ENCODE measurements around the gene ATF6. TPM values are rescaled to one million over a fixed set of nuclear protein-coding genes. Genes with fewer than 3 reads are reported as not detected.

ATF6 gene
- total RNA-seq, 2 experiments from 2014 or later: 16.9 to 17.3 TPM

DNA sequence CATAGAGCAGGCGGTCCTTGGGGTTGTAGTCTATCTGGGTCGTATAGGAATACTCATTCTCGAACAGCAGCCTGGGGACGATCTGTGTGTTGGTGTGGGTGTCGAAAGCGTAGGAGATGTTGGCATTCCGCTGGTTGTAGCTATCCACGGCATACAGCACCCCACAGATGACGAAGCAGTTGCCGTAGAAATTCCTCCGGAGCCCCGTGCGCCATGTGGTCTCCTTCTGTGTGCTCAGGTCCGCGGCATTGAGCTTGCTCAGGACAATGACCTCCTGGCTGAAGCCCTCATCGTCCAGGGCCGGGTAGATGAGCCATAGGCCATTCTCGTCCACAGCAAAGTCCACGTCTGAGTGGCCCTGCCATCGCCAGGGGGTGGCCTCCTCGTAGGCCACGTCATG, 217.6 kb downstream of the ATF6 start:
- Mint-ChIP-seq H3K4me1 (ENCODE audit: low read depth) (no peaks in the 10 kb centered on the region), H3K4me3 (no peak overlapping the region), H3K27me3 (no peaks in the 10 kb centered on the region), H3K9me3 (peaks cover 7% of the 10 kb centered on the region), H3K27ac (no peak overlapping the region), H3K36me3 (ENCODE audit: low read depth) (no peaks in the 10 kb centered on the region)
- DNase-seq (no peak), ATAC-seq (no peak)
- POLR2A ChIA-PET: interaction anchor here (0.8 kb wide), 1 partner anchor 11 kb away, joined by 3 read pairs; no protein-coding TSS in a partner anchor
- CTCF ChIA-PET: no interaction called here
- intact Hi-C loops (cut with micrococcal nuclease): no loop called here
- TF ChIP-seq, protein P1, sequence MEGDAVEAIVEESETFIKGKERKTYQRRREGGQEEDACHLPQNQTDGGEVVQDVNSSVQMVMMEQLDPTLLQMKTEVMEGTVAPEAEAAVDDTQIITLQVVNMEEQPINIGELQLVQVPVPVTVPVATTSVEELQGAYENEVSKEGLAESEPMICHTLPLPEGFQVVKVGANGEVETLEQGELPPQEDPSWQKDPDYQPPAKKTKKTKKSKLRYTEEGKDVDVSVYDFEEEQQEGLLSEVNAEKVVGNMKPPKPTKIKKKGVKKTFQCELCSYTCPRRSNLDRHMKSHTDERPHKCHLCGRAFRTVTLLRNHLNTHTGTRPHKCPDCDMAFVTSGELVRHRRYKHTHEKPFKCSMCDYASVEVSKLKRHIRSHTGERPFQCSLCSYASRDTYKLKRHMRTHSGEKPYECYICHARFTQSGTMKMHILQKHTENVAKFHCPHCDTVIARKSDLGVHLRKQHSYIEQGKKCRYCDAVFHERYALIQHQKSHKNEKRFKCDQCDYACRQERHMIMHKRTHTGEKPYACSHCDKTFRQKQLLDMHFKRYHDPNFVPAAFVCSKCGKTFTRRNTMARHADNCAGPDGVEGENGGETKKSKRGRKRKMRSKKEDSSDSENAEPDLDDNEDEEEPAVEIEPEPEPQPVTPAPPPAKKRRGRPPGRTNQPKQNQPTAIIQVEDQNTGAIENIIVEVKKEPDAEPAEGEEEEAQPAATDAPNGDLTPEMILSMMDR (IDR thresholded peaks at IDR 0.05): no peak

DNA sequence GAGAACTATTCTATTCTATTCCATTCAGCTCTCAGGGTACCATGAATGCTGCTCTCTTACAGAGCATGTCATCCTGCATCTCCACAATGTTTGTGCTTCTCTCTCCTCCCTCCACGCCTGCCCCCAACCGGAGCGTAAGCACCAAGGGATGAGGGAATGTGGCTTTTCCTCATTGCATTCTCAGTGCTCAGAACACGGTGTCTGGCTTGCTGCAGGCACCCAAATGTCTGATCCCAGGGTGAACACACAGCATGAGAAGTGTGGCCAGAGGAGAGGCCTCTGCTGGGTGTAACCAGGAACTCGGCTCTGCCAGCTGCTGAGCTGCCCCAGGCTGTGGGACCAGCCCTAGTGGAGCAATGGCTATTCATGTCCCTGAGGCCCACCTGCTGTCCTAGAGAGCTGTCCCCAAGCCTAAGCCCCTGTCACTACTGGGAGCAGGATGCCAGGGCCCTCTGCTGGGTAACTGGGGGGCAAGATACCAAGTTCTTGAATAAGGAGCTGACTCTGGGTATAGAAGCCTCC, 219.2 kb downstream of the ATF6 start:
- intact Hi-C loops (cut with micrococcal nuclease): no loop called here
- ATAC-seq (no peak), DNase-seq (no peak)
- Mint-ChIP-seq H3K9me3 (peaks cover 7% of the 10 kb centered on the region), H3K27ac (no peak overlapping the region), H3K27me3 (peaks cover 2% of the 10 kb centered on the region), H3K36me3 (ENCODE audit: low read depth) (no peaks in the 10 kb centered on the region), H3K4me1 (ENCODE audit: low read depth) (no peaks in the 10 kb centered on the region), H3K4me3 (no peak overlapping the region)
- ChIA-PET POLR2A (no interaction called here), CTCF (interaction anchor here (1.4 to 1.6 kb wide), 2 partner anchors 64 to 193 kb away, joined by 3 to 4 read pairs; no protein-coding TSS in a partner anchor)
- TF ChIP-seq, protein P1 (IDR thresholded peaks at IDR 0.05): no peak

DNA sequence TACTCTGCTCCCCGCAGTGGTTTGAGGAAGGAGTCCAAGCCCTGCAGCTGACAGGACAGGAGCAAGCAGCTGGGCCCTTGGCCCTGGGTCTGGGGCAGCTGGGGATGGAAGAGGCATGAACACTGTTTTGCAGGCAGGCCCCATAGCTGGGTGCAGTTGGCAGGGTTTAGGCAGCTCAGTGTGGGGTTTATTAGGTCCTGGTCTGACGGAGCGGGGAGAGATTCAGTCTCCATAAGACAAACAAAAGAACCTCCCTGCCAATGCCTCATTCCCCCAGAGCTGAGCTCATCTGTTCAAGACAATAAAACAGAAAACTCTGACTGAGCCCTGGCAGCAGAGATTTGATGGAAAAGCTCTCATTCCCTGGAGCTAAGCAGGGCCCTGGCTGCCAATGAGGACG, 220.2 kb downstream of the ATF6 start:
- ChIA-PET CTCF (interaction anchor here (1.4 kb wide), 1 partner anchor 63 kb away, joined by 3 read pairs; no protein-coding TSS in a partner anchor), POLR2A (interaction anchor here (1.1 kb wide), 1 partner anchor 143 kb away, joined by 3 read pairs; no protein-coding TSS in a partner anchor)
- TF ChIP-seq, protein P1 (IDR thresholded peaks at IDR 0.05): no peak
- Mint-ChIP-seq H3K27ac (no peak overlapping the region), H3K4me3 (no peak overlapping the region), H3K9me3 (peaks cover 8% of the 10 kb centered on the region), H3K27me3 (peaks cover 2% of the 10 kb centered on the region), H3K4me1 (ENCODE audit: low read depth) (no peaks in the 10 kb centered on the region), H3K36me3 (ENCODE audit: low read depth) (no peaks in the 10 kb centered on the region)
- no peak for DNase-seq
- ATAC-seq: no peak
- intact Hi-C loops (cut with micrococcal nuclease): no loop called here

DNA sequence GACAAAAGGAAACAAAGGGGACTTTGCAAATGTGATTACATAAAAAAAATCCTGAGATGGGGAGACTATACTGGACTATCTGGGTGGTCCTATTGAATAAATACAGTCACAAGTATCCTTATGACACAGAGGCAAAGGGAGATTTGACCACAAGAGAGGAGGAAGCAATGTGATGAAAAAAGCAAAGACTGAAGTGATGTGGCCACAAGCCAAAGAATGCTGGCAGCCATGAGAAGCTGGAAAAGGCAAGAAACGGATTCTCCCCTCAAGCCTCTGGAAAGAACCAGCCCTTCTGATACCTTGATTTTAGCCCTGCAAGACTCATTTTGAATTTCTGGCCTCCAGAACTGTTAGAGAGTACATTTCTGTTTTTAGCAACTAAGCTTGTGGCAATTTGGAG, 221.2 kb downstream of the ATF6 start:
- CTCF ChIA-PET: no interaction called here
- no peaks in the 10 kb centered on the region for H3K36me3 Mint-ChIP-seq (ENCODE audit: low read depth)
- TF ChIP-seq, protein P1 (IDR thresholded peaks at IDR 0.05): no peak
- no peaks in the 10 kb centered on the region for H3K4me1 Mint-ChIP-seq (ENCODE audit: low read depth)
- no peak overlapping the region for H3K4me3 Mint-ChIP-seq
- ATAC-seq (no peak), DNase-seq (no peak)
- no peak overlapping the region for H3K27ac Mint-ChIP-seq
- POLR2A ChIA-PET: no interaction called here
- H3K27me3 Mint-ChIP-seq: peaks cover 2% of the 10 kb centered on the region
- intact Hi-C loops (cut with micrococcal nuclease): no loop called here
- peaks cover 8% of the 10 kb centered on the region for H3K9me3 Mint-ChIP-seq

DNA sequence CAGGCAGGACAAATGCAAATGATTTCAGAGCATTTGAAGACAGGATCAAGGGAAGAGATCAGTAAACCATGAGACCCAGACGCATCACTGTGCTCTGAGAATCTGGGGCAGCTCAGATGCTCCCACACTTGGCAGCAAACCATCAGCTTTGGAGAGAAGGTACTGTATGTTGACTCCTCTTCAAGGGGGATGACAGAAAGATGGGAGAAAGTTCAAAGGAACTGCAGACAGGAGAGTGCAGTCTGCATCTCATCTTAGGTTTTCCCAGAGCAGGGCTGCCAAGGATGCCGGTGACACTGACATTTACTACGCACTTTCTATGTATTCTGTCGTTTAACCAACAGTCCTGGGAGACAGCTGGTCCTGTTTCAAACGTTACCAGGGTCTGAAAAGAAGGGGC, 221.8 kb downstream of the ATF6 start:
- POLR2A ChIA-PET: no interaction called here
- CTCF ChIA-PET: no interaction called here
- no peaks in the 10 kb centered on the region for H3K36me3 Mint-ChIP-seq (ENCODE audit: low read depth)
- no peak overlapping the region for H3K4me3 Mint-ChIP-seq
- DNase-seq (no peak), ATAC-seq (no peak)
- H3K9me3 Mint-ChIP-seq: peaks cover 8% of the 10 kb centered on the region
- no peaks in the 10 kb centered on the region for H3K4me1 Mint-ChIP-seq (ENCODE audit: low read depth)
- TF ChIP-seq, protein P1 (IDR thresholded peaks at IDR 0.05): no peak
- intact Hi-C loops (cut with micrococcal nuclease): no loop called here
- peaks cover 2% of the 10 kb centered on the region for H3K27me3 Mint-ChIP-seq
- no peak overlapping the region for H3K27ac Mint-ChIP-seq
